Heart left ventricle (tissue), 13 donors: ENCODE measurements around the gene TM9SF1.

Experiments
- CTCF ChIP-seq, 12 donors: fragments of 200-600 bp; sonication (generic) in 4 of 12; IDR thresholded peaks; one replicate each; pipeline versions ENCODE4 v1.5.0 to v1.8.0; 2018 to 2022; ENCODE audit warnings: antibody characterized with exemption in 12 of 12, mild to moderate bottlenecking in 5 of 12
- POLR2A ChIP-seq, 2 donors: fragments of 450-650 bp; IDR thresholded peaks; one replicate each; pipeline ENCODE4 v1.6.1; 2017; ENCODE audit warnings: antibody characterized with exemption in 2 of 2, mild to moderate bottlenecking in 2 of 2, moderate library complexity in 2 of 2
- donor health status: ischemic (EF 13 %, LVEDD 7.1; RV severe dilation, severe dysfunction).
- donor health status: DM: no; HTN: yes; CAD: no.
- donor health status: DM: no; HTN: no; CAD: no.
- donor health status: ischemic (EF 25% LVEDD 6.9; RV normal size, moderate dysfunction).
- donor health status: ischemic (EF 25% LVEDD 5.7; RV mildly dilated, moderate dysfunction).
- donor health status: ischemic (EF 35%, LVEDD 5.7; RV mildly dilated, moderate dysfunction).
- donor health status: nonischemic (EF 11% LVEDD 7.7; RV severe dilation, severe dysfunction).
- donor health status: DM: yes; HTN: yes; CAD: no.
- donor health status: PGD.
- donor health status: ischemic (EF 29% LVEDD 5.4; RV normal size, mild dysfunction).
- donor health status: nonischemic (EF 23%, LVEDD 6.1; RV moderate dilation, normal function).

GRCh38 chr14:24219521-24219920 lies 24.3 kb upstream of the TM9SF1 start:
- TF ChIP-seq POLR2A (IDR thresholded peaks at IDR 0.05), result no peak
- TF ChIP-seq CTCF (IDR thresholded peaks at IDR 0.05), result no peak
